K562 (cell line): ENCODE data around the gene ZNF133.

Source experiments
- ETV5 ChIP-seq: sonication (generic); formaldehyde crosslinking; IDR thresholded peaks from 2 replicates; pipeline ENCODE4 v1.4.0; 2020; ENCODE audit warnings: low read depth, mild to moderate bottlenecking, missing genetic modification reagents
- TBL1XR1 ChIP-seq, 2 experiments: IDR thresholded peaks; 2 replicates each; pipeline ENCODE4 v1.6.1; 2012; ENCODE audit warnings: improper control_type of control experiment in 2 of 2, low read length in 2 of 2, mild to moderate bottlenecking in 1 of 2
- TF ChIP-seq, protein P1 (sequence below), 2 experiments: fragments of 450-650 bp in 1 of 2; sonication (generic) in 1 of 2; formaldehyde crosslinking in 1 of 2; IDR thresholded peaks in 1 of 2; conservative IDR thresholded peaks in 1 of 2; 2 replicates each; pipeline versions ENCODE4 v1.6.1 to v1.8.1; 2016 to 2023; ENCODE audit warnings: mild to moderate bottlenecking in 2 of 2, moderate library complexity in 2 of 2, inconsistent platforms in 1 of 2, missing genetic modification reagents in 1 of 2
- TF ChIP-seq, protein P2 (sequence below), 2 experiments: fragments of 450-650 bp; IDR thresholded peaks; 2 replicates each; pipeline ENCODE4 v1.6.1; 2016

DNA sequence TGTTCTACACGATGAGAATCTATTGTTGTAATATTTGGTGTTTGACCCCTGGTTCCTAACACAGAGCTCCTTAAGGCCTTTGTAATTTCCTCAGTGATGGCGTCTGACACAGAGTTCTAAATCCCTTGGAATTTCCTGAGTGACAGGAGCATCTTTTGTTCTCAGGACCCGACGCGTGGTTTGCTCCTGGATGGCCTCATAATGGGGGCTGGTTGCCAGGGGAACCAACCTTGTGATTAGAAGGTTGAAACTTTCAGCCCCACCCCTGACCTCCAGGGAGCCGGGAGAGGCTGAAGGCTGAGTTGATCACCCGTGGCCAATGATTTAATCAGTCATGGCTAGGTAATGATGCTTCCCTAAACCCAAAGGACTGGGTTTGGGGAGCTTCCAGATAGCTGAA is 20.5 kb upstream of the ZNF133 start:
- TF ChIP-seq, protein P1, sequence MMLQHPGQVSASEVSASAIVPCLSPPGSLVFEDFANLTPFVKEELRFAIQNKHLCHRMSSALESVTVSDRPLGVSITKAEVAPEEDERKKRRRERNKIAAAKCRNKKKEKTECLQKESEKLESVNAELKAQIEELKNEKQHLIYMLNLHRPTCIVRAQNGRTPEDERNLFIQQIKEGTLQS (IDR thresholded peaks at IDR 0.05): no peak
- TF ChIP-seq, protein P1 (CRISPR knock-in tag; conservative IDR thresholded peaks at IDR 0.05): no peak
- TF ChIP-seq, protein P2, sequence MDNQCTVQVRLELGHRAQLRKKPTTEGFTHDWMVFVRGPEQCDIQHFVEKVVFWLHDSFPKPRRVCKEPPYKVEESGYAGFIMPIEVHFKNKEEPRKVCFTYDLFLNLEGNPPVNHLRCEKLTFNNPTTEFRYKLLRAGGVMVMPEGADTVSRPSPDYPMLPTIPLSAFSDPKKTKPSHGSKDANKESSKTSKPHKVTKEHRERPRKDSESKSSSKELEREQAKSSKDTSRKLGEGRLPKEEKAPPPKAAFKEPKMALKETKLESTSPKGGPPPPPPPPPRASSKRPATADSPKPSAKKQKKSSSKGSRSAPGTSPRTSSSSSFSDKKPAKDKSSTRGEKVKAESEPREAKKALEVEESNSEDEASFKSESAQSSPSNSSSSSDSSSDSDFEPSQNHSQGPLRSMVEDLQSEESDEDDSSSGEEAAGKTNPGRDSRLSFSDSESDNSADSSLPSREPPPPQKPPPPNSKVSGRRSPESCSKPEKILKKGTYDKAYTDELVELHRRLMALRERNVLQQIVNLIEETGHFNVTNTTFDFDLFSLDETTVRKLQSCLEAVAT (IDR thresholded peaks at IDR 0.05): no peak
- TF ChIP-seq TBL1XR1 (IDR thresholded peaks at IDR 0.05; ENCODE audit: low read length in 2 of 2) (no peak), ETV5 (CRISPR knock-in tag) (no peak)
